Ishikawa (cell line): Measurements from ENCODE around the gene GABRB3.

Experiments used
- CEBPB ChIP-seq: IDR thresholded peaks from 2 replicates; pipeline ENCODE4 v1.6.1; 2012
- CREB1 ChIP-seq: IDR thresholded peaks from 2 replicates; pipeline ENCODE4 v1.6.1; 2012; ENCODE audit warnings: low read depth
- EGR1 ChIP-seq: IDR thresholded peaks from 2 replicates; pipeline ENCODE4 v1.6.1; 2012
- EP300 ChIP-seq: IDR thresholded peaks from 2 replicates; pipeline ENCODE4 v1.6.1; 2012; ENCODE audit warnings: borderline replicate concordance
- FOXM1 ChIP-seq: IDR thresholded peaks from 2 replicates; pipeline ENCODE4 v1.6.1; 2012; ENCODE audit warnings: low read depth, borderline replicate concordance
- NFIC ChIP-seq: IDR thresholded peaks from 2 replicates; pipeline ENCODE4 v1.6.1; 2012
- RAD21 ChIP-seq: IDR thresholded peaks from 2 replicates; pipeline ENCODE4 v1.6.1; 2012; ENCODE audit warnings: low read depth
- TAF1 ChIP-seq: IDR thresholded peaks from 2 replicates; pipeline ENCODE4 v1.6.1; 2012; ENCODE audit warnings: low read depth, mild to moderate bottlenecking
- TCF12 ChIP-seq: IDR thresholded peaks from 2 replicates; pipeline ENCODE4 v1.6.1; 2012; ENCODE audit warnings: low read depth
- TEAD4 ChIP-seq: IDR thresholded peaks from 2 replicates; pipeline ENCODE4 v1.6.1; 2012
- YY1 ChIP-seq: IDR thresholded peaks from 2 replicates; pipeline ENCODE4 v1.6.1; 2012; ENCODE audit warnings: low read depth
- ZBTB7A ChIP-seq: IDR thresholded peaks from 2 replicates; pipeline ENCODE4 v1.6.1; 2012; ENCODE audit warnings: low read depth
- TF ChIP-seq, protein P1 (sequence below): IDR thresholded peaks from 2 replicates; pipeline ENCODE4 v1.6.1; 2012
- TF ChIP-seq, protein P2 (sequence below): IDR thresholded peaks from 2 replicates; pipeline ENCODE4 v1.6.1; 2012; ENCODE audit warnings: low read depth, mild to moderate bottlenecking
- TF ChIP-seq, protein P3 (sequence below): IDR thresholded peaks from 2 replicates; pipeline ENCODE4 v1.6.1; 2012

Gene GABRB3

DNA sequence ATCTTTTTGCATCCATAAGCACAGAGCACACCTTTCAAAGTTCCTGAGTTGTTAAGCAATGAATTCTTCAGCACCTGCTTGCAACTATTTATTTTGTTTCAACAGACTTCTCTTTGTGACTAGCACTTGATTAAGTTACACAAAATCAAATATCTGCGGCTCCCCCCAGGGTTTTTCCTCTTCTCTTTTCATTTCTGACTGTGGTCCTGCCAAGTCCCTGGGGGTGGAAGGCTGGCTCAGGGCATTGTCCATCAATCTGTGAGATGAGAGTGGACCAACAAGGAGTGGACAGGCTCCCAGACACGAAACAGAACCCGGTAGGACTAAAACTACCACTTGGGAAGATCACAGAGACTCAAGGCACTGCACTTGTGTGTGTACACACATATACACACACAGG is 96.8 kb downstream of the GABRB3 start:
- TF ChIP-seq TEAD4 (no peak), FOXM1 (no peak), CEBPB (no peak), EGR1 (no peak), CREB1 (no peak), YY1 (no peak), RAD21 (no peak), TAF1 (no peak), ZBTB7A (no peak), NFIC (no peak)
- TF ChIP-seq, protein P1, sequence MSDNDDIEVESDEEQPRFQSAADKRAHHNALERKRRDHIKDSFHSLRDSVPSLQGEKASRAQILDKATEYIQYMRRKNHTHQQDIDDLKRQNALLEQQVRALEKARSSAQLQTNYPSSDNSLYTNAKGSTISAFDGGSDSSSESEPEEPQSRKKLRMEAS: no peak
- TF ChIP-seq, protein P2, sequence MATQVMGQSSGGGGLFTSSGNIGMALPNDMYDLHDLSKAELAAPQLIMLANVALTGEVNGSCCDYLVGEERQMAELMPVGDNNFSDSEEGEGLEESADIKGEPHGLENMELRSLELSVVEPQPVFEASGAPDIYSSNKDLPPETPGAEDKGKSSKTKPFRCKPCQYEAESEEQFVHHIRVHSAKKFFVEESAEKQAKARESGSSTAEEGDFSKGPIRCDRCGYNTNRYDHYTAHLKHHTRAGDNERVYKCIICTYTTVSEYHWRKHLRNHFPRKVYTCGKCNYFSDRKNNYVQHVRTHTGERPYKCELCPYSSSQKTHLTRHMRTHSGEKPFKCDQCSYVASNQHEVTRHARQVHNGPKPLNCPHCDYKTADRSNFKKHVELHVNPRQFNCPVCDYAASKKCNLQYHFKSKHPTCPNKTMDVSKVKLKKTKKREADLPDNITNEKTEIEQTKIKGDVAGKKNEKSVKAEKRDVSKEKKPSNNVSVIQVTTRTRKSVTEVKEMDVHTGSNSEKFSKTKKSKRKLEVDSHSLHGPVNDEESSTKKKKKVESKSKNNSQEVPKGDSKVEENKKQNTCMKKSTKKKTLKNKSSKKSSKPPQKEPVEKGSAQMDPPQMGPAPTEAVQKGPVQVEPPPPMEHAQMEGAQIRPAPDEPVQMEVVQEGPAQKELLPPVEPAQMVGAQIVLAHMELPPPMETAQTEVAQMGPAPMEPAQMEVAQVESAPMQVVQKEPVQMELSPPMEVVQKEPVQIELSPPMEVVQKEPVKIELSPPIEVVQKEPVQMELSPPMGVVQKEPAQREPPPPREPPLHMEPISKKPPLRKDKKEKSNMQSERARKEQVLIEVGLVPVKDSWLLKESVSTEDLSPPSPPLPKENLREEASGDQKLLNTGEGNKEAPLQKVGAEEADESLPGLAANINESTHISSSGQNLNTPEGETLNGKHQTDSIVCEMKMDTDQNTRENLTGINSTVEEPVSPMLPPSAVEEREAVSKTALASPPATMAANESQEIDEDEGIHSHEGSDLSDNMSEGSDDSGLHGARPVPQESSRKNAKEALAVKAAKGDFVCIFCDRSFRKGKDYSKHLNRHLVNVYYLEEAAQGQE: no peak
- TF ChIP-seq, protein P3, sequence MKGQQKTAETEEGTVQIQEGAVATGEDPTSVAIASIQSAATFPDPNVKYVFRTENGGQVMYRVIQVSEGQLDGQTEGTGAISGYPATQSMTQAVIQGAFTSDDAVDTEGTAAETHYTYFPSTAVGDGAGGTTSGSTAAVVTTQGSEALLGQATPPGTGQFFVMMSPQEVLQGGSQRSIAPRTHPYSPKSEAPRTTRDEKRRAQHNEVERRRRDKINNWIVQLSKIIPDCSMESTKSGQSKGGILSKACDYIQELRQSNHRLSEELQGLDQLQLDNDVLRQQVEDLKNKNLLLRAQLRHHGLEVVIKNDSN: no peak

DNA sequence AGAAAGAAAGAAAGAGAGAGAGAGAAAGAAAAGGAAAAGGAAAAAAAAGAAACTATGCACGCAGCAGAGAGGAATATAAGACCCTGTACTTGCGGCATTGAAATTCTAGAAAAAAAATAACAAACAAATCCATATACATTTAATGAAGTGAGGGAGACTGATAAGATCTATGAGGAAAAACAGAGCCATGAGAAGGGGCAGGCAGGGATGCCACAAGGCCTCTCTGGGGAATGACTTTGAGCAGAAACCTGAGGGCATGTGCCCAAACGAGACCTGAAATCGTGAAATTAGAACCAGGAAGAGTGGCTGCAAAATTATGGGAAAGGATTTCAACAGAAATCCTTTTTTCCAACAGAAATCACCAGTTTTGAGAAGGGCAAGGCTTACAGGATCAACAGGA is 98.4 kb downstream of the GABRB3 start:
- TF ChIP-seq TCF12 (no peak), YY1 (no peak), CEBPB (no peak)
- TF ChIP-seq, protein P1: no peak

DNA sequence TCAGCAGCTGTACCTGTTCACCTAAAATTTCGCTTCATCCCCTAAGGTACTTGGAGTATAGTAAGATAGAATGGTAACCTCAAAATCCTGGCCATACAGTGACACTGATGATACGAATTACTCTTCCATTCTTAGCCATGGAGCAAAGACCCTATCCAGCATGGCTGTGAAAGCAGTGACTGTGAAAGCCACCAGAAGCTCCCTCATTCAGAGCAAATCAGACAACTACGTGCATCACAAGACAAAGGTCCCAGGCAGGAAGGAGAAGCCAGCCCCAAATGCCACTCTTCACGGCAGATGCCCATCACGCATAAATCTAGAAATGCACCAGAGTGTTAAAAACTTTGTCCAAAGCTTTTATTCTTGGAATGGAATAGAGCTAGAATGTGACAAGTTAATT is 99.4 kb downstream of the GABRB3 start:
- TF ChIP-seq FOXM1: no peak
- no peak for TF ChIP-seq YY1
- TF ChIP-seq, protein P2: no peak
- TF ChIP-seq, protein P1: no peak
- no peak for TF ChIP-seq NFIC
- no peak for TF ChIP-seq TAF1
- no peak for TF ChIP-seq TEAD4
- TF ChIP-seq TCF12: no peak
- no peak for TF ChIP-seq EP300
- TF ChIP-seq EGR1: no peak
- TF ChIP-seq RAD21: no peak

DNA sequence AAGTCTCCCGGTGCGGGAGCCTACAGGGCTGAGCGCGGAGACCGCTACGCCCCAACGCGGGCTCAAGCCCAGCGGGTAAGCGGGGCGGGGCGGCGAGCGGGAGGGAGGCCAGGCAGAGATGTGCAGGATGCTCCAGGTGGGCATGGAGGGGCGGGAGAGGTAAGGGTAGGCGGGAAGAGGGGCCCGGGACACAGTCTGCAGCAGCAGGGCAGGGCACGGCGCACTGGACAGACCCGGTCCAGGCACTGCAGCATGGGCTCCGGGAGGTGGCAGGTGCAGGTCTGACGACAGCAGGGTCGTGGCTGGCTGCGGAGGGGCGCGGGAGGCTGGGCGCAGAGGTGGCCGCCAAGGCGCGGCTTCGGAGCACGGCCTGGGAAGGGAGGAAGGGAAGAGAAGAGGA is 102.8 kb downstream of the GABRB3 start:
- TF ChIP-seq, protein P2: no peak
- no peak for TF ChIP-seq RAD21
- TF ChIP-seq ZBTB7A: no peak
- no peak for TF ChIP-seq TCF12
- no peak for TF ChIP-seq TEAD4
- TF ChIP-seq EGR1: no peak
- TF ChIP-seq CEBPB: no peak
- no peak for TF ChIP-seq NFIC
- TF ChIP-seq EP300: no peak
- TF ChIP-seq, protein P3: no peak
- TF ChIP-seq, protein P1: no peak
- TF ChIP-seq CREB1: no peak
- TF ChIP-seq YY1: no peak
- TF ChIP-seq FOXM1: no peak
